ENCODE measurements around the gene ACP1. TPM values are rescaled to one million over a fixed set of nuclear protein-coding genes. Genes with fewer than 3 reads are reported as not detected.

ACP1 gene
- polyA plus RNA-seq, 2 of the 4 experiments (the other 2 are of a cell fraction), result 204 to 338 TPM

DNA sequence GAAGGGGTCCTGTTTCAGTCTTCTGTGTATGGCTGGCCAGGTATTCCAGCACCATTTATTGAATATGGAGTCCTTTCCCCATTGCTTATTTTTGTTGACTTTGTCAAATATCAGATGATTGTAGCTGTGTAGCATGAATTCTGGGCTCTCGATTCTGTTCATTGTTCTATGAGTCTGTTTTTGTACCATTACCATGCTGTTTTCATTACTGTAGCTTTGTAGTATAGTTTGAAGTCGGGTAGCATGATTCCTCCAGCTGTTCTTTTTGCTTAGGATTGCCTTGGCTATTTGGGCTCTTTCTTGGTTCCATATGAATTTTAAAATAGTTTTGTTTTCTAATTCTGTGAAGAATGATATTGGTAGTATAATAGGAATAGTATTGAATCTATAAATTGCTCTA is 6.9 kb upstream of the ACP1 start:
- FAIRE-seq (no peak), ATAC-seq (no peak), DNase-seq (ENCODE audit: low read depth in 1 of 2, low spot score in 1 of 2) (no peak)
- no peak for TF ChIP-seq HES2 (IDR thresholded peaks at IDR 0.05)
- no peak for TF ChIP-seq CHD2 (IDR thresholded peaks at IDR 0.05; ENCODE audit: low read length, partially characterized antibody)
- TF ChIP-seq HEYL (CRISPR knock-in tag; IDR thresholded peaks at IDR 0.05), result no peak
- H3K9me3 ChIP-seq, result peaks cover 73% of the 10 kb centered on the region
- no peak overlapping the region for H3K27ac ChIP-seq
- H3K4me2 ChIP-seq, result no peak overlapping the region
- ChIA-PET POLR2A (no interaction called here), CTCF (interaction anchor here (1.0 to 2.0 kb wide), 3 partner anchors 10 to 32 kb away, joined by 3 to 8 read pairs (median 4); no protein-coding TSS in a partner anchor)
- H3K4me1 ChIP-seq, result no peaks in the 10 kb centered on the region
- no peak overlapping the region for H3K4me3 ChIP-seq
- WGBS (ENCODE audit: missing lambda C conversion rate), result 70% methylated on average over 2 of the region's 2 CpGs

DNA sequence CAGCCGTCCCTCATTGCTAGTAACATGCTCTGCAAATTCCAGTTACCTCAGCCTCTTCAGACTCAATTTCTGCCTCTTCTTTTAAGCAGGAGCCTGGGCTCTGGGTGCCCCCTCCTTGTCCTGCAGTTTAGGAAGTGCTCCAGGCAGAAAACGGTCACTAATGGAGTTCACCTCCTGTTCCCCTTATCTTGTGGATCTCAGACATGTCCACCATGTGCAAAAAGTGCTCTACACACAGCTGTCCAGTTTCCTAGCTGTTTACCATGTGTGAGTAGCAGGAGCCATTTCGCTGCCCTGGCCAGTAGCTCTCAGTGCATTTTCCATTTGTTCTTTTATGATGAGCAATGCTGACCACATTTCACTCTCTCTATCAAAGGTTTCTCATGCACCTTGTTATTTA is 5.8 kb upstream of the ACP1 start:
- TF ChIP-seq, protein P1, sequence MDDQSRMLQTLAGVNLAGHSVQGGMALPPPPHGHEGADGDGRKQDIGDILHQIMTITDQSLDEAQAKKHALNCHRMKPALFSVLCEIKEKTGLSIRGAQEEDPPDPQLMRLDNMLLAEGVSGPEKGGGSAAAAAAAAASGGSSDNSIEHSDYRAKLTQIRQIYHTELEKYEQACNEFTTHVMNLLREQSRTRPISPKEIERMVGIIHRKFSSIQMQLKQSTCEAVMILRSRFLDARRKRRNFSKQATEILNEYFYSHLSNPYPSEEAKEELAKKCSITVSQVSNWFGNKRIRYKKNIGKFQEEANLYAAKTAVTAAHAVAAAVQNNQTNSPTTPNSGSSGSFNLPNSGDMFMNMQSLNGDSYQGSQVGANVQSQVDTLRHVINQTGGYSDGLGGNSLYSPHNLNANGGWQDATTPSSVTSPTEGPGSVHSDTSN (IDR thresholded peaks at IDR 0.05), result no peak
- TF ChIP-seq GATA3 (IDR thresholded peaks at IDR 0.05; ENCODE audit: borderline replicate concordance) (no peak), CBX8 (IDR thresholded peaks at IDR 0.05) (no peak), ZSCAN20 (CRISPR knock-in tag; IDR thresholded peaks at IDR 0.05) (no peak)
- ATAC-seq (no peak), DNase-seq (ENCODE audit: low read depth in 1 of 2, low spot score in 1 of 2) (no peak), FAIRE-seq (no peak)
- 92% methylated on average over 3 of the region's 3 CpGs for WGBS (ENCODE audit: missing lambda C conversion rate)
- Histone ChIP-seq H3K27ac (no peak overlapping the region), H3K4me2 (no peak overlapping the region), H3K4me3 (no peak overlapping the region), H3K4me1 (peaks cover 2% of the 10 kb centered on the region; the same call in 1 of the 3 replicates), H3K9me3 (peaks cover 84% of the 10 kb centered on the region)
- POLR2A ChIA-PET, result no interaction called here
- CTCF ChIA-PET, result no interaction called here

- TF ChIP-seq MAFK (IDR thresholded peaks at IDR 0.05; ENCODE audit: partially characterized antibody) (peak; percentile 75), SMC3 (IDR thresholded peaks at IDR 0.05) (no peak), POLR2AphosphoS2 (conservative IDR thresholded peaks at IDR 0.05; ENCODE audit: low read length) (no peak), EHF (CRISPR knock-in tag; IDR thresholded peaks at IDR 0.05) (no peak), CEBPB (IDR thresholded peaks at IDR 0.05) (peak; percentile 64 to 71; a peak in 3 of 4 replicates), GATA3 (IDR thresholded peaks at IDR 0.05; ENCODE audit: borderline replicate concordance) (no peak)
- TF ChIP-seq, protein P2, sequence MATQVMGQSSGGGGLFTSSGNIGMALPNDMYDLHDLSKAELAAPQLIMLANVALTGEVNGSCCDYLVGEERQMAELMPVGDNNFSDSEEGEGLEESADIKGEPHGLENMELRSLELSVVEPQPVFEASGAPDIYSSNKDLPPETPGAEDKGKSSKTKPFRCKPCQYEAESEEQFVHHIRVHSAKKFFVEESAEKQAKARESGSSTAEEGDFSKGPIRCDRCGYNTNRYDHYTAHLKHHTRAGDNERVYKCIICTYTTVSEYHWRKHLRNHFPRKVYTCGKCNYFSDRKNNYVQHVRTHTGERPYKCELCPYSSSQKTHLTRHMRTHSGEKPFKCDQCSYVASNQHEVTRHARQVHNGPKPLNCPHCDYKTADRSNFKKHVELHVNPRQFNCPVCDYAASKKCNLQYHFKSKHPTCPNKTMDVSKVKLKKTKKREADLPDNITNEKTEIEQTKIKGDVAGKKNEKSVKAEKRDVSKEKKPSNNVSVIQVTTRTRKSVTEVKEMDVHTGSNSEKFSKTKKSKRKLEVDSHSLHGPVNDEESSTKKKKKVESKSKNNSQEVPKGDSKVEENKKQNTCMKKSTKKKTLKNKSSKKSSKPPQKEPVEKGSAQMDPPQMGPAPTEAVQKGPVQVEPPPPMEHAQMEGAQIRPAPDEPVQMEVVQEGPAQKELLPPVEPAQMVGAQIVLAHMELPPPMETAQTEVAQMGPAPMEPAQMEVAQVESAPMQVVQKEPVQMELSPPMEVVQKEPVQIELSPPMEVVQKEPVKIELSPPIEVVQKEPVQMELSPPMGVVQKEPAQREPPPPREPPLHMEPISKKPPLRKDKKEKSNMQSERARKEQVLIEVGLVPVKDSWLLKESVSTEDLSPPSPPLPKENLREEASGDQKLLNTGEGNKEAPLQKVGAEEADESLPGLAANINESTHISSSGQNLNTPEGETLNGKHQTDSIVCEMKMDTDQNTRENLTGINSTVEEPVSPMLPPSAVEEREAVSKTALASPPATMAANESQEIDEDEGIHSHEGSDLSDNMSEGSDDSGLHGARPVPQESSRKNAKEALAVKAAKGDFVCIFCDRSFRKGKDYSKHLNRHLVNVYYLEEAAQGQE (IDR thresholded peaks at IDR 0.05), result peak; percentile 13; the same call in 1 of the 2 replicates
- TF ChIP-seq, protein P3, sequence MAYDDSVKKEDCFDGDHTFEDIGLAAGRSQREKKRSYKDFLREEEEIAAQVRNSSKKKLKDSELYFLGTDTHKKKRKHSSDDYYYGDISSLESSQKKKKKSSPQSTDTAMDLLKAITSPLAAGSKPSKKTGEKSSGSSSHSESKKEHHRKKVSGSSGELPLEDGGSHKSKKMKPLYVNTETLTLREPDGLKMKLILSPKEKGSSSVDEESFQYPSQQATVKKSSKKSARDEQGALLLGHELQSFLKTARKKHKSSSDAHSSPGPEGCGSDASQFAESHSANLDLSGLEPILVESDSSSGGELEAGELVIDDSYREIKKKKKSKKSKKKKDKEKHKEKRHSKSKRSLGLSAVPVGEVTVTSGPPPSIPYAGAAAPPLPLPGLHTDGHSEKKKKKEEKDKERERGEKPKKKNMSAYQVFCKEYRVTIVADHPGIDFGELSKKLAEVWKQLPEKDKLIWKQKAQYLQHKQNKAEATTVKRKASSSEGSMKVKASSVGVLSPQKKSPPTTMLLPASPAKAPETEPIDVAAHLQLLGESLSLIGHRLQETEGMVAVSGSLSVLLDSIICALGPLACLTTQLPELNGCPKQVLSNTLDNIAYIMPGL (CRISPR knock-in tag; IDR thresholded peaks at IDR 0.05; ENCODE audit: borderline replicate concordance), result no peak
- Histone ChIP-seq H3K27ac (no peak overlapping the region), H3K9me3 (peaks cover 85% of the 10 kb centered on the region), H3K4me3 (no peak overlapping the region), H3K4me1 (peaks cover 4% of the 10 kb centered on the region; the same call in 1 of the 3 replicates), H3K4me2 (no peak overlapping the region)
- POLR2A ChIA-PET, result no interaction called here
- ATAC-seq (no peak), DNase-seq (ENCODE audit: low read depth in 1 of 2, low spot score in 1 of 2) (no peak), FAIRE-seq (no peak)
- 89% methylated on average over 2 of the region's 2 CpGs for WGBS (ENCODE audit: missing lambda C conversion rate)
- CTCF ChIA-PET, result no interaction called here
Measured at GRCh38 chr2:259789-260331, 4.9 kb upstream of the ACP1 start.
